GM23338 (cell line): ENCODE data around the gene PXYLP1. TPM values are rescaled to one million over a fixed set of nuclear protein-coding genes. Genes with fewer than 3 reads are reported as not detected.

ENCODE experiments used
- ATAC-seq: fragments of 200-7000 bp; cut with Tn5 transposase; 3 replicates; pipeline ENCODE4 v1.9.1; 2020
- DNase-seq: peaks from one replicate; pipeline ENCODE4 v3.0.0-alpha.2; 2015; ENCODE audit warnings: low spot score
- H2AFZ ChIP-seq: fragments of 200-600 bp; sonication (generic); 2 replicates; pipeline ENCODE4 v1.8.0; 2016; ENCODE audit warnings: antibody characterized with exemption, mild to moderate bottlenecking, moderate library complexity
- H3F3A ChIP-seq: fragments of 200-600 bp; sonication (generic); replicated peaks from 2 replicates; pipeline ENCODE4 v1.8.0; 2017; ENCODE audit warnings: antibody characterized with exemption, mixed run types, low read depth
- H3K27ac ChIP-seq: fragments of 200-600 bp; sonication (generic); 2 replicates; pipeline ENCODE4 v1.6.1; 2016; ENCODE audit warnings: low read depth
- H3K27me3 ChIP-seq: fragments of 200-600 bp; sonication (generic); 2 replicates; pipeline ENCODE4 v1.8.0; 2016; ENCODE audit warnings: mild to moderate bottlenecking, mixed run types, moderate library complexity; ENCODE audit not compliant: insufficient read depth
- H3K36me3 ChIP-seq: fragments of 200-600 bp; sonication (generic); 2 replicates; pipeline ENCODE4 v1.8.0; 2016; ENCODE audit warnings: mild to moderate bottlenecking; ENCODE audit not compliant: insufficient read depth
- H3K4me1 ChIP-seq: fragments of 200-600 bp; sonication (generic); 2 replicates; pipeline ENCODE4 v1.8.0; 2016; ENCODE audit warnings: mild to moderate bottlenecking, moderate library complexity; ENCODE audit not compliant: insufficient read depth
- H3K4me2 ChIP-seq: fragments of 200-600 bp; sonication (generic); 2 replicates; pipeline ENCODE4 v1.7.1; 2017; ENCODE audit warnings: mixed run types
- H3K4me3 ChIP-seq: fragments of 200-600 bp; sonication (generic); 2 replicates; pipeline ENCODE4 v1.6.1; 2016; ENCODE audit warnings: mixed run types
- H3K79me2 ChIP-seq: fragments of 200-600 bp; sonication (generic); replicated peaks from 2 replicates; pipeline ENCODE4 v1.8.0; 2017; ENCODE audit warnings: mild to moderate bottlenecking; ENCODE audit not compliant: insufficient read depth
- H3K9me2 ChIP-seq: fragments of 200-600 bp; sonication (generic); 2 replicates; pipeline ENCODE4 v1.8.0; 2017; ENCODE audit not compliant: insufficient read depth
- H4K20me1 ChIP-seq: fragments of 200-600 bp; sonication (generic); replicated peaks from 2 replicates; pipeline ENCODE4 v1.8.0; 2017; ENCODE audit warnings: mild to moderate bottlenecking; ENCODE audit not compliant: insufficient read depth
- H3K27ac Mint-ChIP-seq: 2 replicates; pipeline ENCODE4 v1.8.0; 2020; ENCODE audit warnings: inconsistent platforms, mild to moderate bottlenecking, moderate library complexity, mixed read lengths
- H3K27me3 Mint-ChIP-seq: 3 replicates; pipeline ENCODE4 v1.8.0; 2022; ENCODE audit warnings: low read depth, mild to moderate bottlenecking, moderate library complexity, mixed read lengths, inconsistent platforms; ENCODE audit not compliant: insufficient read depth, poor library complexity
- H3K36me3 Mint-ChIP-seq: 3 replicates; pipeline ENCODE4 v1.8.0; 2021; ENCODE audit warnings: low read depth, mild to moderate bottlenecking, inconsistent platforms, moderate library complexity, mixed read lengths
- H3K4me1 Mint-ChIP-seq: 3 replicates; pipeline ENCODE4 v1.8.0; 2020; ENCODE audit warnings: mild to moderate bottlenecking, inconsistent platforms, mixed read lengths
- H3K4me3 Mint-ChIP-seq: 3 replicates; pipeline ENCODE4 v1.8.0; 2021; ENCODE audit warnings: moderate library complexity, mild to moderate bottlenecking, inconsistent platforms, mixed read lengths
- H3K9me3 Mint-ChIP-seq: 3 replicates; pipeline ENCODE4 v1.8.0; 2020; ENCODE audit warnings: moderate library complexity, mild to moderate bottlenecking, inconsistent platforms, mixed read lengths
- EZH2 ChIP-seq: fragments of 200-600 bp; sonication (generic); IDR thresholded peaks from one replicate; pipeline ENCODE4 v1.8.0; 2017; ENCODE audit warnings: antibody characterized with exemption, mild to moderate bottlenecking, low read depth; ENCODE audit not compliant: unreplicated experiment
- EZH2phosphoT487 ChIP-seq: fragments of 200-600 bp; sonication (generic); IDR thresholded peaks from one replicate; pipeline ENCODE4 v1.8.1; 2018; ENCODE audit warnings: antibody characterized with exemption; ENCODE audit not compliant: unreplicated experiment
- NANOG ChIP-seq: IDR thresholded peaks from 2 replicates; pipeline ENCODE4 v1.6.1; 2016; ENCODE audit warnings: antibody characterized with exemption, borderline replicate concordance
- ZNF114 ChIP-seq: fragments of 250-450 bp; sonication (Bioruptor Pico); IDR thresholded peaks from 2 replicates; pipeline ENCODE4 v1.5.0; 2020; ENCODE audit warnings: mild to moderate bottlenecking, moderate library complexity
- ZNF331 ChIP-seq: fragments of 250-450 bp; sonication (Bioruptor Pico); IDR thresholded peaks from 2 replicates; pipeline ENCODE4 v1.5.0; 2020; ENCODE audit warnings: low read depth, mild to moderate bottlenecking, moderate library complexity
- polyA plus RNA-seq: library from polyadenylated mRNA; unstranded; fragments of >200 nt; fragmentation: Nextera tagmentation; extraction: Ambion mirVana; gene quantifications from 2 replicates; pipeline ENCODE4 v1.2.1, GENCODE V29; 2016
- total RNA-seq: library from RNA; depleted of rRNA; stranded (reverse); fragments of >200 nt; shearing (Covaris generic); gene quantifications from 2 replicates; pipeline ENCODE4 v1.2.3, GENCODE V29; 2014
- TF ChIP-seq, protein P1 (sequence below): fragments of 250-450 bp; sonication (Bioruptor Pico); IDR thresholded peaks from 2 replicates; pipeline ENCODE4 v1.5.0; 2020; ENCODE audit warnings: mild to moderate bottlenecking, moderate library complexity
- TF ChIP-seq, protein P2 (sequence below): IDR thresholded peaks from 2 replicates; pipeline ENCODE4 v1.6.1; 2016; ENCODE audit warnings: antibody characterized with exemption
- TF ChIP-seq, protein P3 (sequence below): IDR thresholded peaks from one replicate; pipeline ENCODE4 v1.6.1; 2018; ENCODE audit warnings: antibody characterized with exemption; ENCODE audit not compliant: unreplicated experiment

Gene PXYLP1
- total and polyA plus RNA-seq, 2 experiments from 2014 or later = 8.9 to 20.1 TPM

DNA sequence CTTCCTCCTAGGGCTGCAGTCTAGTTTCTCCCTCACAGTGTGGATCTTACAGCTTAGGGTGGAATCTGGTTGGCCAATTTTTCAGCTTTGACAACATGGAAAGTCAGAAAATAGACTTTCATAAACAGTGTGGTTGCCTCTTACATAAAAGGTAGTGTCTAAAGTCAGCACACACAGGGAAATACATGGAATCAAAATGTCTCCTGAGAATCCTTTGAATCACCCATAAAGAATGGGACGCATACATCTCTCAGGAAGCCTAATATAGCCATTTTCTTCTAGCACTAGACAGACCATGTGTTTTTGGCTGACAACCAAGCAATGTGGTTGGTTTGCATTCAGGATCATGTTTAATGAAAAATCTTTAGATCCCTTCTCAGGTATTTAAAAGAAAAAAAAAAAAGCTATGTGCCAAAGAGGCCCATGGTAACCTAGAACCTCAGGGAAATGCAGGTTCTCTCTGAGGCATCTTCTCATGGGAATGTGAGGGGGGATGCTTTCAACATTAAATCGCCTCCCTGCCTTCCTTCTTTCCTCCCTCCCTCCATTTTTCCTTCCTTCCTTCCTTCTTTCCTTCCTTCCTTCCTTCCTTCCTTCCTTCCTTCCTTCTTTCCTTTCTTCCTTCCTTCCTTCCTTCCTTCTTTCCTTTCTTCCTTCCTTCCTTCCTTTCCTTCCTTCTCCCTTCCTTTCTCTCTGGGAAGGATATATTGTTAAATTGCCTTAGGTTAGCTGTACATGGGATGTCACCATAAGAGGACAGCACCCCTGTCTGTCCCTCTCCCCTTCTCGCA is 102.4 kb downstream of the PXYLP1 start (continued):
- TF ChIP-seq, protein P1, sequence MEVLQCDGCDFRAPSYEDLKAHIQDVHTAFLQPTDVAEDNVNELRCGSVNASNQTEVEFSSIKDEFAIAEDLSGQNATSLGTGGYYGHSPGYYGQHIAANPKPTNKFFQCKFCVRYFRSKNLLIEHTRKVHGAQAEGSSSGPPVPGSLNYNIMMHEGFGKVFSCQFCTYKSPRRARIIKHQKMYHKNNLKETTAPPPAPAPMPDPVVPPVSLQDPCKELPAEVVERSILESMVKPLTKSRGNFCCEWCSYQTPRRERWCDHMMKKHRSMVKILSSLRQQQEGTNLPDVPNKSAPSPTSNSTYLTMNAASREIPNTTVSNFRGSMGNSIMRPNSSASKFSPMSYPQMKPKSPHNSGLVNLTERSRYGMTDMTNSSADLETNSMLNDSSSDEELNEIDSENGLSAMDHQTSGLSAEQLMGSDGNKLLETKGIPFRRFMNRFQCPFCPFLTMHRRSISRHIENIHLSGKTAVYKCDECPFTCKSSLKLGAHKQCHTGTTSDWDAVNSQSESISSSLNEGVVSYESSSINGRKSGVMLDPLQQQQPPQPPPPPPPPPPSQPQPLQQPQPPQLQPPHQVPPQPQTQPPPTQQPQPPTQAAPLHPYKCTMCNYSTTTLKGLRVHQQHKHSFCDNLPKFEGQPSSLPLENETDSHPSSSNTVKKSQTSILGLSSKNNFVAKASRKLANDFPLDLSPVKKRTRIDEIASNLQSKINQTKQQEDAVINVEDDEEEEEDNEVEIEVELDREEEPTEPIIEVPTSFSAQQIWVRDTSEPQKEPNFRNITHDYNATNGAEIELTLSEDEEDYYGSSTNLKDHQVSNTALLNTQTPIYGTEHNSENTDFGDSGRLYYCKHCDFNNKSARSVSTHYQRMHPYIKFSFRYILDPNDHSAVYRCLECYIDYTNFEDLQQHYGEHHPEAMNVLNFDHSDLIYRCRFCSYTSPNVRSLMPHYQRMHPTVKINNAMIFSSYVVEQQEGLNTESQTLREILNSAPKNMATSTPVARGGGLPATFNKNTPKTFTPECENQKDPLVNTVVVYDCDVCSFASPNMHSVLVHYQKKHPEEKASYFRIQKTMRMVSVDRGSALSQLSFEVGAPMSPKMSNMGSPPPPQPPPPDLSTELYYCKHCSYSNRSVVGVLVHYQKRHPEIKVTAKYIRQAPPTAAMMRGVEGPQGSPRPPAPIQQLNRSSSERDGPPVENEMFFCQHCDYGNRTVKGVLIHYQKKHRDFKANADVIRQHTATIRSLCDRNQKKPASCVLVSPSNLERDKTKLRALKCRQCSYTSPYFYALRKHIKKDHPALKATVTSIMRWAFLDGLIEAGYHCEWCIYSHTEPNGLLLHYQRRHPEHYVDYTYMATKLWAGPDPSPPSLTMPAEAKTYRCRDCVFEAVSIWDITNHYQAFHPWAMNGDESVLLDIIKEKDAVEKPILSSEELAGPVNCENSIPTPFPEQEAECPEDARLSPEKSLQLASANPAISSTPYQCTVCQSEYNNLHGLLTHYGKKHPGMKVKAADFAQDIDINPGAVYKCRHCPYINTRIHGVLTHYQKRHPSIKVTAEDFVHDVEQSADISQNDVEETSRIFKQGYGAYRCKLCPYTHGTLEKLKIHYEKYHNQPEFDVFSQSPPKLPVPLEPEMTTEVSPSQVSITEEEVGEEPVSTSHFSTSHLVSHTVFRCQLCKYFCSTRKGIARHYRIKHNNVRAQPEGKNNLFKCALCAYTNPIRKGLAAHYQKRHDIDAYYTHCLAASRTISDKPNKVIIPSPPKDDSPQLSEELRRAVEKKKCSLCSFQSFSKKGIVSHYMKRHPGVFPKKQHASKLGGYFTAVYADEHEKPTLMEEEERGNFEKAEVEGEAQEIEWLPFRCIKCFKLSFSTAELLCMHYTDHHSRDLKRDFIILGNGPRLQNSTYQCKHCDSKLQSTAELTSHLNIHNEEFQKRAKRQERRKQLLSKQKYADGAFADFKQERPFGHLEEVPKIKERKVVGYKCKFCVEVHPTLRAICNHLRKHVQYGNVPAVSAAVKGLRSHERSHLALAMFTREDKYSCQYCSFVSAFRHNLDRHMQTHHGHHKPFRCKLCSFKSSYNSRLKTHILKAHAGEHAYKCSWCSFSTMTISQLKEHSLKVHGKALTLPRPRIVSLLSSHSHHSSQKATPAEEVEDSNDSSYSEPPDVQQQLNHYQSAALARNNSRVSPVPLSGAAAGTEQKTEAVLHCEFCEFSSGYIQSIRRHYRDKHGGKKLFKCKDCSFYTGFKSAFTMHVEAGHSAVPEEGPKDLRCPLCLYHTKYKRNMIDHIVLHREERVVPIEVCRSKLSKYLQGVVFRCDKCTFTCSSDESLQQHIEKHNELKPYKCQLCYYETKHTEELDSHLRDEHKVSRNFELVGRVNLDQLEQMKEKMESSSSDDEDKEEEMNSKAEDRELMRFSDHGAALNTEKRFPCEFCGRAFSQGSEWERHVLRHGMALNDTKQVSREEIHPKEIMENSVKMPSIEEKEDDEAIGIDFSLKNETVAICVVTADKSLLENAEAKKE (CRISPR knock-in tag) = no peak
- TF ChIP-seq ZNF331 (CRISPR knock-in tag) (no peak), EZH2 (no peak)

DNA sequence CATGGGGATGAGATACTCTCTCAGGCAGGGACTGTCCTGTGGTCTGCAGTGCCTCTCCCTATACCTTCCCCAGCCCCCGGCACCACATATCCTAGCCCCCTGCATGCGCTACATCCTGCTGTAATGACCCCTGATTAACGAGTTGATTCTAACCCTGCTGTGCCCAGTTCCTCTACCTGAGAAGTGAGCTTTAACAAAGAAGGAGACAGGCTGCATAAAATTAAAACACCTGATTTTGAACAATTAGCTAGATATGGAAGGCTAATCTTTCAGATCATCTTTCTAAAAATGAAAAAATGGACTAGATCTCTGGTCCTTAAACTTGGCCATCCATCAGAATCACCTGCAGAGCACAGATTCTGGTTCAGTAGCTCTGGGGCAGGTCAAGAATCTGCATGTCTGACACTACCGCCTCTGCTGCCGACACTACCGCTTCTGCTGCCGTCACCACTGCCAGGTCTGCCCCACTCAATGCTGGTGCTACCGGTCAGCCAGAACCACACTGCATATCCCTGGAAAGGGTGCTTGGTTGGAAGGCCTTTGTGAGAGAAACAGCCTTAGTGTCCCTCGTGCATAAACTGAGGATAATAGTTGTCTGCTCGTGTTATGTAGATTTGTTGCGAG is 103.1 kb downstream of the PXYLP1 start:
- H3K36me3 ChIP-seq = no peaks in the 10 kb centered on the region
- Mint-ChIP-seq H3K4me1 (peaks cover 17% of the 10 kb centered on the region), H3K36me3 (no peaks in the 10 kb centered on the region), H3K27ac (no peak overlapping the region), H3K9me3 (no peaks in the 10 kb centered on the region; the same call in 2 of the 3 replicates), H3K4me3 (no peak overlapping the region; the same call in 2 of the 3 replicates), H3K27me3 (peaks cover 5% of the 10 kb centered on the region)
- ATAC-seq = peak; percentile 62; the same call in 2 of the 3 replicates
- H3K79me2 ChIP-seq = no peaks in the 10 kb centered on the region
- H4K20me1 ChIP-seq = no peaks in the 10 kb centered on the region
- H3K4me2 ChIP-seq = peak overlapping the region; percentile 57
- H2AFZ ChIP-seq = peak overlapping the region; percentile 94
- no peaks in the 10 kb centered on the region for H3F3A ChIP-seq
- H3K27ac ChIP-seq = no peak overlapping the region
- H3K4me3 ChIP-seq = no peak overlapping the region
- peaks cover 8% of the 10 kb centered on the region for H3K4me1 ChIP-seq
- no peaks in the 10 kb centered on the region for H3K27me3 ChIP-seq
- no peak for DNase-seq
- H3K9me2 ChIP-seq = peaks cover 11% of the 10 kb centered on the region
- TF ChIP-seq, protein P2, sequence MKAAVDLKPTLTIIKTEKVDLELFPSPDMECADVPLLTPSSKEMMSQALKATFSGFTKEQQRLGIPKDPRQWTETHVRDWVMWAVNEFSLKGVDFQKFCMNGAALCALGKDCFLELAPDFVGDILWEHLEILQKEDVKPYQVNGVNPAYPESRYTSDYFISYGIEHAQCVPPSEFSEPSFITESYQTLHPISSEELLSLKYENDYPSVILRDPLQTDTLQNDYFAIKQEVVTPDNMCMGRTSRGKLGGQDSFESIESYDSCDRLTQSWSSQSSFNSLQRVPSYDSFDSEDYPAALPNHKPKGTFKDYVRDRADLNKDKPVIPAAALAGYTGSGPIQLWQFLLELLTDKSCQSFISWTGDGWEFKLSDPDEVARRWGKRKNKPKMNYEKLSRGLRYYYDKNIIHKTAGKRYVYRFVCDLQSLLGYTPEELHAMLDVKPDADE = no peak
- TF ChIP-seq, protein P3, sequence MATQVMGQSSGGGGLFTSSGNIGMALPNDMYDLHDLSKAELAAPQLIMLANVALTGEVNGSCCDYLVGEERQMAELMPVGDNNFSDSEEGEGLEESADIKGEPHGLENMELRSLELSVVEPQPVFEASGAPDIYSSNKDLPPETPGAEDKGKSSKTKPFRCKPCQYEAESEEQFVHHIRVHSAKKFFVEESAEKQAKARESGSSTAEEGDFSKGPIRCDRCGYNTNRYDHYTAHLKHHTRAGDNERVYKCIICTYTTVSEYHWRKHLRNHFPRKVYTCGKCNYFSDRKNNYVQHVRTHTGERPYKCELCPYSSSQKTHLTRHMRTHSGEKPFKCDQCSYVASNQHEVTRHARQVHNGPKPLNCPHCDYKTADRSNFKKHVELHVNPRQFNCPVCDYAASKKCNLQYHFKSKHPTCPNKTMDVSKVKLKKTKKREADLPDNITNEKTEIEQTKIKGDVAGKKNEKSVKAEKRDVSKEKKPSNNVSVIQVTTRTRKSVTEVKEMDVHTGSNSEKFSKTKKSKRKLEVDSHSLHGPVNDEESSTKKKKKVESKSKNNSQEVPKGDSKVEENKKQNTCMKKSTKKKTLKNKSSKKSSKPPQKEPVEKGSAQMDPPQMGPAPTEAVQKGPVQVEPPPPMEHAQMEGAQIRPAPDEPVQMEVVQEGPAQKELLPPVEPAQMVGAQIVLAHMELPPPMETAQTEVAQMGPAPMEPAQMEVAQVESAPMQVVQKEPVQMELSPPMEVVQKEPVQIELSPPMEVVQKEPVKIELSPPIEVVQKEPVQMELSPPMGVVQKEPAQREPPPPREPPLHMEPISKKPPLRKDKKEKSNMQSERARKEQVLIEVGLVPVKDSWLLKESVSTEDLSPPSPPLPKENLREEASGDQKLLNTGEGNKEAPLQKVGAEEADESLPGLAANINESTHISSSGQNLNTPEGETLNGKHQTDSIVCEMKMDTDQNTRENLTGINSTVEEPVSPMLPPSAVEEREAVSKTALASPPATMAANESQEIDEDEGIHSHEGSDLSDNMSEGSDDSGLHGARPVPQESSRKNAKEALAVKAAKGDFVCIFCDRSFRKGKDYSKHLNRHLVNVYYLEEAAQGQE = no peak
- TF ChIP-seq NANOG = no peak
- no peak for TF ChIP-seq ZNF114 (CRISPR knock-in tag)
- TF ChIP-seq EZH2phosphoT487 = no peak
